ENCODE measurements around the gene C1orf87. TPM values are rescaled to one million over a fixed set of nuclear protein-coding genes. Genes with fewer than 3 reads are reported as not detected.

C1orf87 gene
- total and polyA plus RNA-seq, 2 donors (not counting 3 experiments of a cell fraction or from before 2014, with no cell fraction given): not detected

GRCh38 chr1:60069691-60070090, 3.9 kb downstream of the C1orf87 start:
- Histone ChIP-seq H3K9ac (replicated peaks; ENCODE audit: extremely low read depth, insufficient read depth, low read length) (no peak overlapping the region), H3K27ac (ENCODE audit: insufficient read depth, low read depth, low read length) (no peak overlapping the region), H3K36me3 (ENCODE audit: control insufficient read depth in 2 of 2, extremely low read depth in 1 of 2, insufficient read depth in 2 of 2, low read length in 2 of 2) (no peaks in the 10 kb centered on the region), H3K4me2 (ENCODE audit: insufficient read depth, low read length) (no peak overlapping the region), H3K9me1 (replicated peaks; ENCODE audit: control insufficient read depth, extremely low read depth, insufficient read depth, low read length) (no peaks in the 10 kb centered on the region), H3K4me3 (replicated peaks in 1 of 3; ENCODE audit: insufficient read depth in 1 of 3, low read depth in 1 of 3, low read length in 3 of 3) (no peak overlapping the region), H3K79me2 (ENCODE audit: control insufficient read depth, insufficient read depth, low read length) (no peaks in the 10 kb centered on the region), H3K4me1 (ENCODE audit: control insufficient read depth, extremely low read depth, insufficient read depth, low read length) (no peaks in the 10 kb centered on the region), H2AFZ (ENCODE audit: low read depth, low read length) (no peak overlapping the region), H4K20me1 (replicated peaks; ENCODE audit: control insufficient read depth, extremely low read depth, insufficient read depth, low read length) (no peaks in the 10 kb centered on the region), H3K27me3 (ENCODE audit: control insufficient read depth in 2 of 2, insufficient read depth in 2 of 2, low read length in 2 of 2) (peaks cover 16 to 17% of the 10 kb centered on the region in 2 experiments), H3K9me3 (replicated peaks; ENCODE audit: control insufficient read depth, insufficient read depth, low read length) (no peaks in the 10 kb centered on the region)
- intact Hi-C loops (cut with micrococcal nuclease) (no loop called here), dilution Hi-C loops (cut with MboI; ENCODE audit: extremely low pct_ligation_motif_present, low sequenced_read_pairs) (no loop called here)
- ChIA-PET CTCF (interaction anchor here (1.2 to 1.5 kb wide), 2 partner anchors 9 to 99 kb away, joined by 3 read pairs; no protein-coding TSS in a partner anchor), POLR2A (no interaction called here)
- TF ChIP-seq JUN (IDR thresholded peaks at IDR 0.05; ENCODE audit: borderline replicate concordance, insufficient read depth, insufficient read length, low read depth): no peak
- no peak for TF ChIP-seq POLR2AphosphoS5 (IDR thresholded peaks at IDR 0.05; ENCODE audit: insufficient read depth, low read depth, low read length)
- no peak for TF ChIP-seq GATA2 (IDR thresholded peaks at IDR 0.05; ENCODE audit: insufficient read depth, insufficient read length, low read depth, low read length)
- TF ChIP-seq POLR2A (IDR thresholded peaks at IDR 0.05; ENCODE audit: low read depth, low read length): no peak
- TF ChIP-seq CTCF (IDR thresholded peaks at IDR 0.05; ENCODE audit: extremely low read depth in 1 of 2, insufficient read depth in 1 of 2, low read depth in 1 of 2, low read length in 2 of 2): no peak
- no peak for TF ChIP-seq FOS (IDR thresholded peaks at IDR 0.05; ENCODE audit: borderline replicate concordance, insufficient read depth, low read length)
- TF ChIP-seq MYC (IDR thresholded peaks at IDR 0.05; ENCODE audit: low read depth, low read length): no peak
- TF ChIP-seq EZH2 (IDR thresholded peaks at IDR 0.05; ENCODE audit: borderline replicate concordance, low read depth, low read length, severe bottlenecking): no peak
- no peak for TF ChIP-seq MAX (IDR thresholded peaks at IDR 0.05; ENCODE audit: insufficient read depth, insufficient read length)
- no TSS peak for BruUV-seq (replicated peaks)
- no peak for DNase-seq (ENCODE audit: low read depth, low spot score)
- FAIRE-seq: no peak

Data from endothelial cell of umbilical vein (primary cell).